Measurements from ENCODE around the gene SH2B3.
A peak's percentile ranks its signal among the peaks of the same experiment; 100 is the strongest.

Gene SH2B3

DNA sequence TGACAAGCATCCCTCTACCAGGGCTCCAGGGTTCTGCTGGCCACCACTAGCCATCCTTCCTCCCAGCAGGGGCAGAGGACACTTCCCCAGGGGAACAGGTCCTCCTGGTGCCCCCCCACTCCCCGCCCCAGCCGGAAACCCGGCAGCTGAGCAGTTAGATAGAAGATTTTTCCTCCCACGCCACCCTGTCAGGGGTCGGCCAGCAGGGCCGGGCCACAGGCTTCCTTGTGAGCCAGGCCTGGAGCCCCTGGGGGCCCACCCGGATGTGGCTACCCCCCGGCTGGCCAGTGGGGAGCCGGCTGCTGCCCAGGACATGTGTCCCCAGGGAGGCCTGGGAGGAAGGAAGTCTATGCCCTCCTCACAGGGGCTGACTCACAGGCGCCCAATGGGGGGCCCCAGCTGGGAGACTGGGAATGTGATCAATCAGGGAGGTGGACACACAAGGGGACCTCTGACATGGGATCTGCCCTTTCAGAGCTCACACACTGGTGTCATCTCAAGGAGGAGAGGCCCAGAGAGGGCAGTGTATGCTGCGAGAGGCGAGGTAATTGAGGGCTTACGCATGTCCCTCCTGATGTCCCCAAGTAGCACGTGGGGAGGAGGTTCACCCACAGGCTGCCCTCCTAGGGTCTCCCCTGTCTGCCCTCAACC lies 4.2 kb downstream of the SH2B3 start:
- peak in 1 of 2 experiments; percentile 30 for DNase-seq

DNA sequence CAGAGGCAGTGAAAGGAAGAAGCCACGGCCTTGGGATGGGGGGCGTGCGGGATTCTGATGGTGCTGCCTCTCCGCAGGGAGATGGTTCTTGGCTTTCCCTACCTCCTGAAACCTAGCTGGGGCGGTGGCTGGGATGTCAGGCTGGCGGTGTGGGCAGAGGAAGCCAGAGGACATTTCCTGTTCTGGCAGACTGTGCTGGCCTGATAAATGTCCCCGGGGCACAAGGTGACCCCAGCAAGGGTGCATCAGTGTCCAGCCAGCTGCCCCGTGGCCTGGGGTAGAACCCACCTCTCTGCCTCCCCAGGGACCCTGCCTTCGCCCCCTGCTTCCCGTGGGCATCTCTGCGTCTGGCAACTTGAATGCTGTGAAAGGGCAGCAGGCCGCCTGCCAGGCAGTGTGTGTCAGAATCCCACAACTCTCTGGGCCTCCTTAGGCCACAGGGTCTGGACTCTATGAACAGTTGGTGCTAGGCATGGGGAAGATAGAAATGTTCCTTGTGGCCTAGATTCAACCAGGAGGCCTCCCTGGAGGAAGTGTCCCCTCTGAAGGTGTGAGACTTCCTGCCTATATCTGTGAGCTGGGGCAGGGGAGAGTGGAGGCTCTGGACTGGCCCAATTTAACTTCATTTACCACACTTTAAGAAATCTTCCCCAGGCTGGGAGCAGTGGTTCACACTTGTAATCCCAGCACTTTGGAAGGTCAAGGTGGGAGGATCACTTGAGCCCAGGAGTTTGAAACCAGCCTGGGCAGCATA lies 4.9 kb downstream of the SH2B3 start:
- DNase-seq: no peak

DNA sequence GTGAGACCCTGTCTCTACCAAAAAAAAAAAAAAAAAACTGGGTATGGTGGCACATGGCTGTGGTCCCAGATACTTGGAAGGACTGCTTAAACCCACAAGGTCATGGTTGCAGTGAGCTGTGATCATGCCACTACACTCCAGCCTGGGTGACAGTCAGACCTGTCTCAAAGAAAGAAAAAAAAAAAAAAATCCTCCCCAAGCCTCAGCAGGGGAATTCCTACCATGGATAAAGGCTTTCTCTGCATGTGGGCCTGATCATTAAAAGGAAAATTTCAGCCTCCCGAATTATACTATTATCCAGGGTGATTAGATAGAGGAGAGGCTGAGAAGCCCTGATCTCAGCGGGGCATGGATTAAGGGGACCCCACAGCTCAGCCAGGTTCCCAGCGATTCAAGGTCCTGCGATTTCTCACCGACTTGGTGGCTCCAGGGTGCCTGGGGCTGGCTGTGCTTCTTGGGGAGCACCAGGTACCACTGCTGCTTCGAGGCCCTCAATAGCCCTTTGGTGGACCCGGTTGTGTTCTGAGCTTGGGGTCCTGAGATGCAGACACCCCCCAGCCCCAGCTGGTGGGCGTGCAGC lies 5.6 kb downstream of the SH2B3 start:
- no peak for DNase-seq

DNA sequence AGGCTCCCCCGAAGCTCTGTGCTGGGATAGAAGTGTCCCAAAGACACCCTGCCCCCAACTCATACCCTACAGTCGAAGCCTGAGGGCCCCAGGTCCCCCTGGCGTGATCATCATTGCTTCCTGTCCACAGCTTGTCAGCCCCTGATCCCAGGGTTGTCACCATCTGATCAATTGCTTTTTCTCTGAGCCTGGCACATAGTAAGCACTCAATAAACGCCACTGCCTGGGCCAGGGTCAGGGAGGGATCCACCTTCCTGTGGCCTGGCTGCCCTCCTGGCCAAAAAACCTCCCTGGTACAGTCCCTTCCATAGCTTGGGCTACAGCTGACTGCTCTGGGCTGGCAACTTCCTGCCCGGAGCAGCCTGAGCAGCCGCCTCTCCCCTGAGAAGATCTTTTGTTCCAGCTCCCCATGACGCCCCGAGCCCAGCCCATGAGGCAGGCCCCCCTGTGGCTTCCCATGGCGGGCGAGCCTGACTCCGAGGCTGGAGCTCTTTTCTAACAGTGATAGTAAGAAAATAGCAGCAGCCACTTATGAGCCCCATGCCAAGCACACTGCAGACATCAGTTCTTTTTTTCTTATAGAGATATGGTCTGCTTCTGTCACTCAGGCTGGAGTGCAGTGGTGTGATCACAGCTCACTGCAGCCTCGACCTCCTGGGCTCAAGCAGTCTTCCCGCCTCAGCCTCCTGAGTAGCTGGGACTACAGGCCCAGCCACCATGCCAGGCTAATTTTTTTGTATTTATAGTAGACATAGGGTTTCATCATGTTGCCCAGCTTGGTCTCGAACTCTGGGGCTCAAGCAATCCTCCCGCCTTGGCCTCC lies 6.5 kb downstream of the SH2B3 start:
- no peak for DNase-seq

DNA sequence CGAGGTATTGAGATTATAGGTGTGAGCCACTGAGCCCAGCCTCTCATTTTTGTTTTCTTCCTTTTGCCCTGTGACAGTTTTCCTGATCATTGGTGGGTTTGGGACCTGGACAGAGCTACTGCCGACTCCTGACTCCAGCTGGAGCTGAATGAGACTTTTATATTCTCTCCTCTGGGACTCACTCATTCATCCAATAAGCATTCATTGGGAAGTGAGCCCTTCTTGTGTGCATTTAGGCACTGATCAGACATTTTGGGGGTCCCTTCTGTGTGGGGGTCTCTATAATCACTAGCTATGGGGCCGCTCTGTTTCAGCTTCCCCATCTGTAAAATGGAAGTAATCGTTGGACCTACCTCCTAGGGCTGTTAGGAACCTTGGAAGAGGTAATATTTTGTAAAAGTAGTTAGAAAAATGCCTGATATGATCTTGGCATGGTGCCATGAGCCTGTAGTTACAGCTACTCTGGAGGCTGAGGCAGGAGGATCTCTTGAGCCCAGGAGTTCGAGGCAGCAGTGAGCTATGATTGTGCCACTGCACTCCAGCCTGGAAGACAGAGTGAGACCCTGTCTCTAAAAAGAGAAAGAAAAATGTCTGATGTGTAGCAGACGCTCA lies 7.2 kb downstream of the SH2B3 start:
- DNase-seq: no peak

DNA sequence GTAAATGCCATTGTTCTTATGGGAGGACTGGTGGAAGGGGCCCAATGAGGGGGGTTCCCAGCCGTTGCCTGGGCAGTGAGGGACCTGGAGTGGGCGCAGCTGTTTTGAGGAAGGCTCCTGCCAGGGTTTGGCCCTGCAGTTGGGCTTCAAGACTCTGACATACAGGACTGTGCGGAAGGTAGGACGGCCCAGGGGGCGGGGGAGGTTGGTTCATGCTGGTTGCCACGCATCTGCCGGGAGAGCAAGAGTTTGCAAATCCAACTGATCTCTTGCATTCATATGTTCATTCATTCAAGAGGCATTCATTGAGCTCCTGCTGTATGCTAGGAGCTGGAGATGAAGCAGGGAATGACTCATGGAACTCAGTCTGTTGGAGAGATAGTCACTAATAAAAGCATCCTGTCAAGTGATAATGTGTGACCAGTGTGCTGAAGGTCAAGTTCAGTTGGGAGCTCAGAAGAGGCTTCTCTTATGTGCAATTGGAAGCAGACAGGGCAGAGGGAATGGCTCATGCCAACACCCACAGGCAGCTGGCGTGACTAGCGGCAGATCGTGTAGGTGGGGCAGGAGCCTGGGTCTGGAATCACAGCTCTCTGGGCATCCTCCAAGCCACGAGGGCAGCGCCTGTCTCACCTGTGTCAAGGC lies 7.8 kb downstream of the SH2B3 start:
- DNase-seq: no peak

DNA sequence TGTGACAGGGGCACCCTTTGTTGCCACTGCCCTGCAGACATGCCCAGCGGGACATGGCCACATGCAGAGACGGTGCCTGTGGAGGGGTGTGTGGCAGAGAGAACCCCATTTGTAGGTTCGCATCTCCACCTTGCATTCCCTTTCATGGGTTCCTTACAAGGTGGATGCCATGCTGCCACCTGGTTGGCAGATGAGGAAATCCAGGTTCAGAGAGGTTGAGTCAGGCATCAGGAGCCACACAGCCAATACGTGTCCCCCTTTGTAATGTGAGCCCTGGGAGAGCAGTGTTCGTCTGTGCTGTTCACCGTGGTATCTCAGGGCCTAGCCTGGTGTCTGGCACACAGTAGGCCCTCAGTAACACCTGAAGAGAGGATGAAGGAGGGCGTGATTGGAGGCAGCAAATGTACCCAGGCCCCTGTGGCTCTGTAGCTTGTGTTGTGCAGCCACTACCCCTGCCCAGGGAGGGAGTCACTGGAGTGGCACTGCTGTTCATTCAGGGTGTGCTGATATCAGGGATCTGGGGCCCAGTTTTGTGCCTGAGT lies 9.1 kb downstream of the SH2B3 start:
- DNase-seq: no peak

DNA sequence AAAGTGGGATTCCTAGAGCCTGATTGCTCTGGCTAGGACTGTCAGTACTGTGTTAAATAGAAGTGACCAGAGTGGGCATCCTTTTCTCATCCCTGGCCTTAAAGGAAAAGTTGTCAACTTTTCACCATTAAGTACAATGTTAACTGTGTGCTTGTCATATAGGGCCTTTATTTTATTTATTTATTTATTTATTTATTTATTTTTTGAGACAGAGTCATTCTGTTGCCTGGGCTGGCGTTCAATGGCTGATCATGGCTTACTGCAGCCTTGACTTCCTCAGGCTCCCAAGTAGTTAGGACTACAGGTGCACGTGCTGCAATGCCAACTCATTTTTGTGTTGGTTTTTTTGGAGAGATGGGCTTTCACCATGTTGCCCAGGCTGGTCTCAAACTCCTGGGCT lies 11.6 kb downstream of the SH2B3 start:
- DNase-seq: no peak

DNA sequence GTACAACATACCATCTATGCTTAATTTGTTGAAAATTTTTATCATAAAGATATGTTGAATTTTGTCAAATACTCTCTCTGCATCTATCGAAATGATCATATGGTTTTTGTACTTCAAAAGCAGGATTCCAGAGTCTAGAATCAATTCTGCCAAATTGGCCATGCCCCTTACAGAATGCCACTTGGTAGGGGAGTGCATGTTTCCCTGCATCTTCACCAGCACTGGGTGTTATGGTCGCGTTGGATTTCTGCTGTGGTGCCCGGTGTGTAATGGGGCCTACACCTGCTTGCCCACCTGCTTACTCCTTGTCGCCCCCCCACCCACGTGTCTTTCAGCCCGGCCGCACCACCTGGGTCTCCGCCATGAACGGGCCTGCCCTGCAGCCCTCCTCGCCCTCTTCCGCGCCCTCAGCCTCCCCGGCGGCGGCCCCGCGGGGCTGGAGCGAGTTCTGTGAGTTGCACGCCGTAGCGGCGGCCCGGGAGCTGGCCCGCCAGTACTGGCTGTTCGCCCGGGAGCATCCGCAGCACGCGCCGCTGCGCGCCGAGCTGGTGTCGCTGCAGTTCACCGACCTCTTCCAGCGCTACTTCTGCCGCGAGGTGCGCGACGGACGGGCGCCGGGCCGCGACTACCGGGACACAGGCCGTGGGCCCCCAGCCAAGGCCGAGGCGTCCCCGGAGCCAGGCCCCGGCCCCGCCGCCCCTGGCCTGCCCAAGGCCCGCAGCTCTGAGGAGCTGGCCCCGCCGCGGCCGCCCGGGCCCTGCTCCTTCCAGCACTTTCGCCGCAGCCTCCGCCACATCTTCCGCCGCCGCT lies 12.3 kb downstream of the SH2B3 start:
- DNase-seq: no peak

DNA sequence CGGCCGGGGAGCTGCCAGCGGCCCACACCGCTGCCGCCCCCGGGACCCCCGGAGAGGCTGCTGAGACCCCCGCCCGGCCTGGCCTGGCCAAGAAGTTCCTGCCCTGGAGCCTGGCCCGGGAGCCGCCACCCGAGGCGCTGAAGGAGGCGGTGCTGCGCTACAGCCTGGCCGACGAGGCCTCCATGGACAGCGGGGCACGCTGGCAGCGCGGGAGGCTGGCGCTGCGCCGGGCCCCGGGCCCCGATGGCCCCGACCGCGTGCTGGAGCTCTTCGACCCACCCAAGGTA lies 12.8 kb downstream of the SH2B3 start:
- DNase-seq: no peak

DNA sequence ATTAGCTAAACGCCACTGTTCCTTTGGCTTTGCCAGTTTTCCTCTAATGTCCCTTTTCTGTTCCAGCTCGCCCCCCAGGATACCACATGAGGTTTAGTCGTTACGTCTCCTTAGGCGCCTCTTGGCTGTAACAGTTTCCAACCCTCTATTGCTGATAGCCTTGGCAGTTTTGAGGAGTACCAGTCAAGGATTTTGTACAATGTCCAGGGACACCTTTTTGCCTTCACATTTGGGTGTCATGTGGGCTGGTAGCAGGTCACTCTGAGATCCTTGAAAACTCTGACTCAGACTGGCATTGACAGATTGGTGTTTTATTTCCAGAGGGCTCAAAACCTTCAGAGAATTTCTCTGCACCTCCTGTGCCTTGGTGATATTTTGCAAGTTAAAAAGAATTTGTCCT lies 14.1 kb downstream of the SH2B3 start:
- DNase-seq: no peak

DNA sequence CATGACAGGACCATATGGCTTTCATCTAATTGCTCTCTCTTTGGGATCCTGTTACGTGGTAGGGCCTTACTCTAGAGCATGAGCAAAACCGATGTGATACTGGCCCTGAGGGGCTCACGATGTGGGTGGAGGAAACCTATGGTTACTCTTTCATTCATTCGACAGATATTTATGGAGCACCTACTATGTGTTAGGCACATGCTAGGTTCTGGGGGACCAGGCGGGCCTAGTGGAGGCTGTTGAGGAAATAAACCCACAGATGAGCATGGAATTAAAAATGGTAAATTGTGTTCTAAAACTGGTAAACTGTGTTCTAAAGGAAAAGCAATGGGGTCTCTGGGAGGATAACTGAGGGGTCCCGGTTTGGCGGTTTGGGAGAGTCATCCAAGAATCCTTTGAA lies 14.8 kb downstream of the SH2B3 start:
- DNase-seq: no peak

DNA sequence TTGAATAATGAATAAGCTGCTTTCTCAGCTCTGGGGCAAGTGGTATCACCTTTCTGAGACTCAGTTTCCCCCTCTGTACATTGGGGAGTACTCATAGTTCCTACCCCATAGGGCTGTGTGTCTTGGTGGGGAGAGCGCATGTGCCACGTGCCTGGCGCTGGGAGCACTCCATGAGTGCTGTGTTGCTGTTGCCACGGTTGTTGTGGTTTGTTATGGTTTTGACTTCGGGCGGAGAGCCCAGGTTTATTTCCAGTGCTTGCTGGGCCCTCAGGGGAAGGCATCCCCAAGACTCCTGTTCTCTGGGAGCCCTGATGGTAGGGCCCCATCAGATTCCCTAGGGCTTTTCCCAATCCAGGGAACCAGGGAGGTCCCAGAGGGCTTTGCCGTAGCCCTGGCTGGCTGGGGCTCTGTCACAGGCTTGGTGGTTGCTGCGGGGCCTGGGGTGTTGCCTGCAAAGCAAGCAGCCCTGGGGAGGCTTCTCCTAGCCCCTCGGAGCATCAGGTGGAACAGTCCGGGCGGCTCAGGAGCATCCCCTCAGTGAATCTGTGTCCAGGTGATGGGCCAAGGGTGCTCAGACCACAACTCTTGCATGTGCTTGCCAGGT lies 18.6 kb downstream of the SH2B3 start:
- DNase-seq: no peak

DNA sequence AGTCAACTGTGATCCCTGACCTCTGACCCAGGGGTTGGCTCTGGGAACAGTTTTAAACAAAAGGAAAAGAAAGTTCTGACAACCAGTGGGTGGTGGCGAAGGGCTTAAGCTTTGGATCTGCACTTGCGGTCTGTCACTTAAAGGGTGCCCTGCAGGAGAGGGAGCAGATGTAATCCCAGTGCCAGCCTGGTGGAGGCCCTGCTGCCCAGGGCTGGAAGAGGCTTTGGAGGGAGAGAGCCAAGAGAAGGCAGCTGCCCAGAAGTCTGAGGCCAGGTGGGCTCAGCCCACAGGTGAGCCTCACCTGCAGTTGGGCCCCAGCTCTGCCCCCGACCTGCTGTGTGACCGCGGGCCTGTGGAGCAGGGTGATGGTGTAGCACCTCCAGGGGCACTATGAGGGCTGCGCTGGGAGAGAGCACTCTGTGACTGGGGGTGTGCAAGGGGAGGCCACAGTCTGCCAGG lies 19.1 kb downstream of the SH2B3 start:
- no peak for DNase-seq

DNA sequence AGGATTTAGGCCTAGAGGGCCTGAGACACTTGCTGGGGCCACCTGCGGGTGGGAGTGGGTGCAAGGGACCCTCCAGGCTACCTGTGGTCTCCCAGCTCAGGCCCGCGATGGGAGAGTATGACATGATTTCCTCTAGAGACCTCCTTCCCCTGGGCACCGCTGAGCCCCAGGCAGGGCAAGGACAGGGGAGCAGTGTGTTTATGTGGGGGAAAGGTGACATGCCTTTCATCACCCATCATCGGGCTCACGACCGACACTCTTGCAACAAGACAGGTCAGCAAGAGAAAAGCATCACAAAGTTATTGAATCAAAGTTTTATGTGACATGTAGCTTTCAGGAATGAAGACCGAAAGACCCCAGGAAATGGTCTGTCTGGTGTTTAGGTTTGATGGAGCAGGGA lies 19.9 kb downstream of the SH2B3 start:
- DNase-seq: no peak

DNA sequence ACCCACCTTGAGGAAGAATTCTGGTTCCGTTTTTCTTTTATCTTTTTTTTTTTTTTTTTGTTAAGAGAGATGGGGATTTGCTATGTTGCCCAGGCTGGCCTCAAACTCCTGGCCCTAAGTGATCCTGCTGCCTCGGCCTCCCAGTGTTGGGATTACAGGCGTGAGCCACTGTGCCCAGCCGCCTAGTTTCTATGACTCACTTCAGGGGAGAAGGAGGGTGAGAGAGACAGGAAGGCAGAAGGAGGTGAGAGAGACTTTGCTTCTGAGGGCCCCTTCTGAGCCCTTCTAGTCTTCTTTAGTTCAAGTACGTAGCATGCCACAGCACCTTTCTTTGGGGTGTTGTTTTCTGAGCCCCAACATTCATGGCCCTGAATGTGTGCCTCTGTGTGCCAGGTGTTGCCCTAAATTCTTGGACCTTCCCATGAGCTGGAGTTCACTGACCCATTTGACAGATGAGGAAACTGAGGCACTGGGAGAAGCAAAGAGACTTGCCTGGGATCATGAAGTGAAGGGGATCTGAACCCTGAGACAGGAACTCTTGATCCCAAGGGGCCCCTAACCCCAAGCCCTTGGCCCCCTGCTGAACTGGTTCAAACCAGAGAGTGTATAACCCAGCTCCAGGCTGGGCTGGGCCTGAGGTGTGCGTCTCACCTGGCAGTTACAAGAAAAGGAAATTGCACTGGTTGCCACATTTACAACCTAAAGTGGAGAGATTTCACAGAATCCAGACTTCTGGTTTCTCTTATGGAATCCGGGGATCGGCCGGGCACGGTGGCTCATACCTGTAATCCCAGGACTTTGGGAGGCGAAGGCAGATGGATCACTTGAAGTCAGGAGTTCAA lies 20.8 kb downstream of the SH2B3 start:
- DNase-seq: no peak

DNA sequence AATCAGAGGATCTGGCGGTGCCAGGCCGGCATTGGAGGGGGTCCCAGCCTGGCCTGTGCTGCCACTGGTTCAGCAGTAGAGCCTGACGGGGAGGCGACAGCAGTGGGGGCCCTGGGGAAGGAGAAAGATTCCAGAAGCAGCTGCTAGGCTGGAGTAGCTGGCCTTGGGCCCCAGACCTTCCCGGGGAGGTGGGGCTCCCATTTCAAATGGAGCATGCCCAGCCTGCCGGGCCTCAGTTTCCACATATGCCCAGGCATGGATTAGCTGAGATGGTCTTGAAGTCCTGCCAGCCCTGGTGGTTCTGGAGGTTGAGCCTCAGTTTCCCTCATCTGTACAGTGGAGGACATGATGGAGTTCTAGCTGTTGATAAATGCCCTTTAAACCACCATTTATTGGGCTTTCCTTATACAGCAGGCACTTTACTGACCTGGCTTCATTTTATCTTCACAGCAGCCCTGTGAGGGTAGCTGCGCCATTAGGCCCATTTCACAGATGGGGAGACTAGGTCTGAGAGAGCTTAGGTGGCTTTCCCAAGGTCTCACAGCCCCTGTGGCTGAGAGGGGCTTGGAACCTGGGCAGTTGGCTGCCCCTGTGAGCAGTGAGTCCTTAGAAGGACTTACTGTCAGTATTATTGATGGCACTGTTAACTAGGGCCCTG lies 21.8 kb downstream of the SH2B3 start:
- no peak for DNase-seq

DNA sequence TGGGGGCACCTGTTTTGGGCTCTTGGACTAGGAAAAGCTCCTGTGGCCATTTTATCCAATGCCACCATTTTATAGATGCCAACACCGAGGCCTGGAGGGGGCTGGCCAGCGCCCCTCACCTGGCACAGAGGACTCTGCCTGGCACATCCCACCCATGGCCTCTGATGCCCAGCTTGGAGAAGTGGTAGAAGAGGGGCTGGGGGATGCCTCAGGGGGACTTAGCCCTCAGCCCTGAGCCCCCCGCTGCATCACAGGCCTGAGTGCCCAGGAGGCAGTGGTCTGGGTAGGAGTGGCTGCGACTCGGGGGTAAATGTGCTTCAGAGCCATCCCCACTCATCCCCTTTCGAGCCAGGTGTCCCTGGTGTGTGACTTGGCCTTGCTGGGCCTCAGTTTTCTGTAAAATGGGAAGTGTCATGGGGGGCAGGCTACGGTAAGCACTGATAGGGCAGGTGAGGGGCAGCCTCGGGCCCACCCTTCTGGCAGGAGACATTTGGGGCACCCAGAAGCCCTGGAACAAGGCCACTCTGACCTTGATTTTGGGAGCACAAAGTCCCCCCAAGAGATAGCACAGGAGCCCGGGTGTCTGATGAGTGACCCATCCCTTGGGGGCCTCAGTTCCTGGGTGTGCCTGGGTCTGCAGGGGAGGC lies 22.5 kb downstream of the SH2B3 start:
- no peak for DNase-seq

DNA sequence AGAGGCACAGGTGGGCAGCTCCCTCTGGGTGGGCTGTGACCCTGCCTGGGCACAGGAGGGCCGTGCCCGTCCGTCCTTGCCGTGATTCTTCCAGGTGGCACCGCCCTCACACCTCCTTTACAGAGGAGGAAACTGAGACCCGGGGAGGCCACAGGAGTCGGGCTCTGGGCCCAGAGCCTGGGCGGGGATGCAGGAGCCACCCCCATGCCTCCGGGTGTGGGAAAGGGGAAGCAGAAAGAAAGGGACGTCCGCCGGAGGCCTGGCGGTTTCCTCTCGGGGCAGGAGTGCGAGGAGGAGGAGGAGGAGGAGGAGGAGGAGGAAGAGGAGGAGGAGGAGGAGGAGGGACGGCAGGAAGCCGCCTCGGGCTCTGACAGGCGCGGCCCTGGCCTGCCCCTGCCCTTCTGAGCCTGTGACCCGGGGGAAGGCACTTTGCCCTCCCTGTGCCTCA lies 23.0 kb downstream of the SH2B3 start:
- DNase-seq: peak; percentile 70 to 73
